GM19351 (cell line): Measurements from ENCODE around the gene SNX3.
"Not testable (repeated sequence)": the region's sequence is repeated elsewhere in the genome, so short reads cannot be mapped to it uniquely, and the experiment has no call there.

Experiments
- ATAC-seq: cut with Tn5 transposase; IDR thresholded peaks from one replicate; pipeline ENCODE4 v1.9.1; 2021; ENCODE audit warnings: mild to moderate bottlenecking, moderate library complexity; ENCODE audit not compliant: unreplicated experiment

Gene SNX3

DNA sequence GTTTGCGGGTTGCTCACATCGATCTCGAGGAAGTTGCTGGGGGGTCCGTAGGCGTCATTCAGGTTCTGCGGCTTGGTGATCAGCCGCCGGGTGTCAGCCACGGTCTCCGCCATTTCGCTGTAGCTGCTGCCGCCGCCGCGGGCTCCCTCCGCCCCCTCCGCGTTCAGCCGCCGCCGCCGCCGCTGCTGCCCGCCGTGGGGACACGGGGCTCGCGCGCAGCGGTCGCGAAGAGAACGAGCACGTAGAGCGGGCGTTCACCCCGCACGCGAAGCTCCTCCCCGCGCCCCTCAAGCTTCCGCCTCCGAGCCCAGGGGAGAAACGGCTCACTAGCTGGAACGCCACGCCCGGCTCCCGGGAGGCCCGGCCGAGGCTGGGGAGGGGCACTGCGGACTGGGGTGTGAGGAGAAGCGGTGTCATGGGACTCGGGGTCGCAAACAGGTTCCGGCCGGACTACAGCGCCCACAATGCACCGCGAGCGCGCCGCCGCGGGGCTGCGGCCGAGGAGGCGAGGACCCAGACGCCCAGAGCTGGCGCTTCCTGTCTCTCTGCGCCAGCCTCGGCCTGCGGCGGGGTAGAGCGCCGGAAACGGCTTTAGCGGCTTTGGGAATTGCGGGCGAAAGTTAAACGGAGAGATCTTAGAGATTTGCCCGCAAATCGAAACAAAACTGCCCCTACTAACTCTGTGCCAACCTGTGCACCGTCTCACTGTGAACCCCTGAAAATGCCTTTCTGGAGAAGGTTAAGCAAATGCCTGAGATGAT, at the start of gene SNX3:
Gene SNX3, minus strand, starts transcription at position 232 of the 761 bp plus-strand sequence. Its CDS starts 119 bp downstream, at position 113.
- ATAC-seq = peak; percentile 81

DNA sequence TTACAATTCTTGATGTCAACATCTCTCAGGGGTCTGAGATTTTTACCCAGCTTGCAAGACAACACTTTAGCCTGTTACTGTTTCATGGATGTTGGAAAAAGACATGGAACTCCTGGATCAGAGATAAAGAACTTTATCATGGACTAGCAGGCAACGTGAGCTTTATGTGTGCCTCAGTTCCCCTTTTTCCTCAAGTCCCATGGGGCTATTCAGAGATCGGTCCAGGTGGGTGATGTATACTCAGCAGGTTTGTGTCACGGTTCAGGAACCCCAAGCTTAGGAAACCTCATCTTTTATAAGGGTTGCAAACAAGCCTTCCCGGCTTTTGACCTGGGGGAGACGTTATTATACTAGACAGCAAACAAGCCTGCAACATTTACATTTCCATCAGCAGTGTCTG, 49.0 kb upstream of the SNX3 start:
- ATAC-seq = no peak

DNA sequence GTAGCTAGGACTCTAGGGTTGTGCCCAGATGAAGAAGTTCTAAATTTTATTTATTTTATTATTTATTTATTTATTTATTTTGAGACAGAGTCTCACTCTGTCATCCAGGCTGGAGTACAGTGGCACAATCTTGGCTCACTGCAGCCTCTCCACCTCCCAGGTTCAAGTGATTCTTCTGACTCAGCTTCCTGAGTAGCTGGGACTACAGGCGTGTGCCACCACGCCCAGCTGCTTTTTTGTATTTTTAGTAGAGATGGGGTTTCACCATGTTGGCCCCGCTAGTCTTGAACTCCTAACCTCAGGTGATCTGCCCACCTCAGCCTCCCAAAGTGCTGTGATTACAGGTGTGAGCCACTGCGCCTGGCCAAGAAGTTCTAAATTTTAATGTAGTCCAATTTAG, 47.8 kb upstream of the SNX3 start:
- ATAC-seq = not testable (repeated sequence)

DNA sequence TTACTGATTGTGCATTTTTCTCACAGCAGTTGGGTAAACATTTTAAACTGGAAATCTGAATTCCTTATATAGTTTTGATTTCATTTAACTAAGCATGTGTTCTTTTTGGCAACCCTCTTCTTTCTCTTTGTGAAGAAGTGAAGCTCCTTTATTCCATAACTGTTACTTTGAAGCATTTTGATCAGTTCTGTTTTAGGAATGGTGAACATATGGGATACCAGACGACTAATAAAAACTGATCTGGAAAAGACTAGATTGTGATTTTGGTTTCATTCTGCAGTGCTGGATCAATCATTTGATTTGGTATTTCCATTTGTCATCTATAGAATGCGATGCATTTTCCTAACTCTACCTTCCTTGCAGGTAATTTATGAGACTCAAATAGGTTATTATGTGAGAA, 43.8 kb upstream of the SNX3 start:
- ATAC-seq = no peak

DNA sequence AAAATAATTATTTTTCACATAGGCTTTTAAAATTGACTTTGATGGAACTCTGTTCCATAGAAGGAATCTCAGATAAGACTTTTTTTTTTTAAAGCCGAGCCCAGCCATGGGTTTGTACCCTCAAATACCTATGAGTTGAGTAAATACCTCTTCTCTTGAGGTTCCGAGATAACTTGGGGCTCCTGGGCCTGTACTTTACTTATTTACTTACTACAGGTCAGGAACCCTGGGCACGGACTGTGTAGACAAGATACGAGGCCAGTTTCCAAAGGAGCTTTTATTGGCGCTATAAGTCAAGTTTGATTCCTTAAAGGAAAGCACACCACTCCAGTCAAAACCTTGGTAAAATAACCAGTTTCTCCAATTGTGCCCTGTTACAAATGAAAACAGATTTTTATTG, 41.5 kb upstream of the SNX3 start:
- no peak for ATAC-seq

DNA sequence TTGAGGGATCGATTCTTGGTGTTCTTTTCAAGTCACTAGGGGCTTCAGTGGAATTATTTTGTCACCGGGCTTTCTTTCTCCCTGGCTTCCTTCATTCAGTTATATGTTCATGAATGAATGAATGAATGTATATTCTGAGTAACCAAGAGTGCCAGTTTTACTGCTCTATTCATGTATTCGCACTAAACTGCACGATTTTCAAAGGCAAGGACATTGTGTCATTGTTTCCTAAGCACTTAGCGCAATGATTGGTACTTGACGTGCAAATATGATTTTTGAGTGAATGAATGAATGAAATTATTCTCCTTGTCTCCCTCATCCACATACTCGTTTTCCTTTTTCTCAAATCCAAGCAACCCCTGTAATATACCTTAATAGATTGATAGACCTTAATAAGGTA, 34.8 kb upstream of the SNX3 start:
- ATAC-seq = no peak

DNA sequence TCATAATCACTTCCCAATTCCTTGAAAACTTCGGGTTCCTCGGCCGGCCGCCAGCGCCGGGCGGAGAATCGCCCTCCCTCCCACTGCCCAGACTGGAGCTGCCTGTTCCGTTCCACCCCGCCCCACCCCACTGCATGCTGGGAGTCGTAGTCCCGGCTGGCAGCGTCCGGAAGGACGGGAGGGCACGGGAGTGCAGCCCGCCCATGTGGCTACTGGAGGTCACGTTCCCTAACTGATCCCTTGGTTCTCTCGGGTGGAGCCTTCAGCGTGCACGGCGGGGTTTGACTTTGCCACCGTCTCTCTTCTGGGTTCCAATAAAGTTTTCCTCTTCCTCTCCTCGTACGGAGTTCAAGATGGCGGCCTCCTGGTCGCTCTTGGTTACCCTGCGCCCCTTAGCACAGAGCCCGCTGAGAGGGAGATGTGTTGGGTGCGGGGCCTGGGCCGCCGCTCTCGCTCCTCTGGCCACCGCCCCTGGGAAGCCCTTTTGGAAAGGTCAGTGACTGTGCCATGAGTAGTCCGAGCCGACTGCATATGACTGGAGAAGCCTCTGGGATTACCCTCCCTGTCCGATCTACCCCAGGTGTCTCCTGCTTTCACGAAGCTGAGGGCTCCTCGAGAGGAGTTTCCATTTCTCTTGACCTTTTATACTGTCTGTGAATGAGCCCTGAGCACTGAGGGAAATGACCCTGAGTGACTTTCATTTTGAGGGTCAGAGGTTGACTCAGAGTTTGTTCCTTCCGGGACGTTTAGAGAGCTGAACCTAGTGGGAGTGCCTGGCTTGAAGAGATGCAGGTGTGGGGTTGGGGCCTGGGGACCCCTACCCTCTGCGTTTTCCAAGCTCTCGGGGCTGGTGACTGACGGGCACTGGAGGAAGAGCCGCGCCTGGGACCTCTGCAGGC, 34.1 kb upstream of the SNX3 start, which contains the start of gene AFG1L:
Gene AFG1L, plus strand, starts transcription at position 328 of the 899 bp plus-strand sequence. Its CDS starts 26 bp downstream, at position 354.
- peak; percentile 80 for ATAC-seq

DNA sequence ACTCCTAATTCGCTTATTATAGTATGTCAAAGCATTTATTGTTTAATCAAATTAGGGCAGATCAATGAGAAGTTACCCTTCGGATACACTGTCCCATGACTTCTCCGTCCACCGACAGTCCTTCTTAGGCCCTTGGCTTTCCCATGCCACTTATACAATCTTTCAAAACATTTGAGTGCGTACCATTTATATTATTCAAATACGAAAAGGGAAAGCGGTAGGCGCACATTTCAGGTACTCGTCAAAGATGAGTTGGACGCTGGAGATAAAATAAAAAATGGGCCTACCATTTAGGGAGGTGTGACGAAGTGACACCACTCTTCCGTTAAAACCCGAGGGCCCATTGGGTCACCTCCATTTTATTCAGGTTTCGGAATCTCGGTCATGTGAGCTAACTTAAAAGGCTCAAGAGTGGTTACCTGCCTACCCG, 33.5 kb upstream of the SNX3 start:
- peak; percentile 21 for ATAC-seq

DNA sequence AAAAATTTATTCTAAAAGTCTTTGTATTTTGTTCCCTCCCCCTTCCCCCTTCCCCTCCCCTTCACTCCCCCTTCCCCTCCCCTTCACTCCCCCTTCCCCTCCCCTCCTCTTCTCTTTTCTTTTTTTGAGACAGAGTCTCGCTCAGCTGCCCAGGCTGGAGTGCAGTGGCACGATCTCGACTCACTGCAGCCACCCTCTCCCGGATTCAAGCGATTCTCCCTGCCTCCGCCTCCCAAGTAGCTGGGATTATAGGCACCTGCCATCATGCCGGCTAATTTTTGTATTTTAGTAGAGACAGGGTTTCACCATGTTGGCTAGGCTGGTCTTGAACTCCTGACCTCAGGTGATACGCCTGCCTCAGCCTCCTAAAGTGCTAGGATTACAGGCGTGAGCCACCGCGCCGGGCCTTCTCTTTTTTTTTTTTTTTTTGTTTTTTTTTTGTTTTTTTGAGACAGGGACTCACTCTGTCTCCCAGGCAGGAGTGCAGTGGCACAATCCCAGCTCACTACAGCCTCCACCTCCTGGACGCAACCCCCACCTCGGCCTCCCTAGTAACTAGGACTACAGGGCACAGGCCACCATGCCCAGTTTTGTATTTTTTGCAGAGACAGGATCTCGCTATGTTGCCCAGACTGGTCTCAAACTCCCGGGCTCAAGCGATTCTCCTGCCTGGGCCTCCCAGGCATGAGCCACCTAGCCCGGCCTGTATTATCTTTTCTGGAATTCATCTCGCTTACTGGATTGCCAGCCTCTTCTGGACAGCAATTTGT, 32.9 kb upstream of the SNX3 start:
- no peak for ATAC-seq

DNA sequence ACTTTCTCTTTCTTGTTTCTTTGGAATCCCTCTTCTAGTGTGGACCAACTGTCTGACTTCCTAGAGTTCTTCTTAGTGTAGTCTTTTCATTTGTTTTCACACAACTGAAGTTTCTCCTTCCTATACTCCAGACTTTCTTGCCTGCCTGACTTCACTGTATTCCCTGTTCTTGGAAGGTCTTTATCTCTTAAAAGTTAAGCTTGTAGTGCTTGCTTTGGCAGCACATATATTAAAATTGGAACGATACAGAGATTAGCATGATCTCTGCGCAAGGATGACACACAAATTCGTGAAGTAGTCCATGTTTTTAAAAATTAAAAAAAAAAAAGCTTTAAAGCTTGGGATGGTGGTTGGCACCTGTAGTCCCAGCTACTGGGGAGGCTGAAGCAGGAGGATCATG, 31.7 kb upstream of the SNX3 start:
- ATAC-seq = not testable (repeated sequence)

DNA sequence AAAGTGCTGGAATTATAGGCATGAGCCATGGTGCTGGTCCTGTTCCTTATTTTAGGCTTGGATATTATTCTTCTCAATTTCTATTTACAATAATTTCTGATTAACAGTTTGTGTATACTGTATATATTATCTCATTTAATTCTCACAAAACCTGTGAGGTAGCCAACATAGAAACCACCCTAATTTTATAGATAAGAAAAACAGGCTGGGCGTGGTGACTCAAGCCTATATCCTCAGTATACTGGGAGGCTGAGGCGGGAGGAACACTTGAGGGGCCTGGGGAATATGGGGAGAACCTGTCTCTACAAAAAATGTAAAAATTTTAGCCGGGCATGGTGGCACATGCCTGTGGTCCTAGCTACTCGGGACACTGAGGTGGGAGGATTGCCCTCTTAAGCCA, 30.3 kb upstream of the SNX3 start:
- ATAC-seq = no peak

DNA sequence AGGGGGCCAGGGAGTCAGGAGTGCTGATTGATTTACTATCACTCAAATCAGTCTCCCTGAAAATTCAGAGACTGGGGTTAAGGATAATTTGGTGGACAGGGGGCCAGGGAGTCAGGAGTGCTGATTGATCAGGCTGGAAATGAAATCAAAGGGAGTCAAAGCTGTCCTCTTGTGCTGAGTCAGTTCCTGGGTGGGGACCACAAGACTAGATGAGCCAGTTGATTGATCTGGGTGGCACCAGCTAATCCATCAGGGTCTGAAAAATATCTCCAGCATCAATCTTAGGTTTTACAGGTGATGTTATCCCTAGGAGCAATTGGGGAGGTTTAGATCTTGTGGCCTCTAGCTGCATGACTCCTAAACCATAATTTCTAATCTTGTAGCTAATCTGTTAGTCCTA, 27.9 kb upstream of the SNX3 start:
- no peak for ATAC-seq

DNA sequence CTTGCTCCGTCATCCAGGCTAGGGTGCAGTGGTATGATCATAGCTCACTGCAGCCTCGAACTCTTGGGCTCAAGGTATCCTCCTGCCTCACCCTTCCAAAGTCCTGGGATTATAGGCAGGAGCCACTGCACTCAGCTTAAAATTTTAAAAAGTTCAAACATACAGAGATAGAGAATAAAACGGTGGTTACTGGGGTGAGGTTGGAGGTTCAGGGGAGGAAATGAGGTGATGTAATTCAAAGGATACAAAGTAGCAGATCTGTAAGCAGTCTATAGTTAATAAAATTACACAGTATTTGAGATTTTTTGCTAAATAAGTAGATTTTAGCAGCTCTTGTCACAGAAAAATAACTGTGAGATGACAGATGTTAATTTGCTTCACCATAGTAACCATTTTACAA, 26.5 kb upstream of the SNX3 start:
- ATAC-seq = no peak

DNA sequence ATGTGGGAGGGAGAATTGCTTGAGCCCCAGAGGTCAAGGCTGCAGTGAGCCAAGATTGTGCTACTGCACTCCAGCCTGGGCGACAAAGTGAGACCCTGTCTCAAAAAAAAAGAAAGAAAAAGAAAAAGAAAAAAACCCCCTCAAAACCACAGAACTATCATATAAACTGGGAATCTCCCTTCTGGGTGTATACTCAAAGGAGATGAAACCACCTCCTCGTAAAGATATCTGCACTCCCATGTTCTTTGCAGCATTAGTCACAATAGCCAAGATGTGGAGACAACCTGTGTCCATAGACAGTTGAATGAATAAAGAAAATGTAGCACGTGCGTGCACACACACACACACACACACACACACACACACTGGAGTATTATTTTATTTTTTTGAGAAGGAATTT, 25.5 kb upstream of the SNX3 start:
- no peak for ATAC-seq

DNA sequence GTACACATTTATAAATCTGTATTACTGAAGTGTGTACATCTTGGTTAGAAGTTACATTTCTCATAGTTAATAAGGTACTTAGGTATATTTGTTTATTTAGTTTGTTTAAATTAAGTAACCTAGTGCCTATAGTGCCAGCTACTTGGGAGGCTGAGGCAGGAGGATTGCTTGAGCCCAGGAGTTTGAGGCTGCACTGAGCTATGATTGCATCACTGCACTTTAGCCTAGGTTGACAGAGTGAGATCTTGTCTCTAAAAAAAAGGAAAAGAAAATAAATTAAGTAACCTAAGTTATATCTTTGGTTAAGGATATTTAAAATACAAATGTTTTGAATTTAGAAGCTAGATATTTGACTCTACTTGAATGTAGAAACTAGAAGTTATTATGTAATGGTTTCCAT, 24.5 kb upstream of the SNX3 start:
- no peak for ATAC-seq

DNA sequence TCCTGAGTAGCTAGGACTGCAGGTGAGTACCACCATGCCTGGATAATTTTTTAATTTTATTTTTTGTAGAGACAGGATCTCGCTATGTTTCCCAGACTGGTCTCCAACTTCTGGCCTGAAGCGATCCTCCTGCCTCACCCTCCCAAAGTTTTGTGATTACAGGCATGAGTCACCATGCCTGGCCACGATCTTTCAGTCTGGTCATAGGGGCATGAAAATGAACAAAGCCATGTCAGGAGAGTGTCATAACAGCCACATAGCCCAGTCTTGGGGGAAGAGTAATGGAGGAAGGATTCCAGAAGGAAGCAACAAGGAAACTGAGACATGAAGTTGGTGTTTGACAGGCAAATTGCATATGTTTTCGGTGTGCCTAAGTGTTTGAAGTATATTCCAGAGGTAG, 17.0 kb upstream of the SNX3 start:
- ATAC-seq = no peak

DNA sequence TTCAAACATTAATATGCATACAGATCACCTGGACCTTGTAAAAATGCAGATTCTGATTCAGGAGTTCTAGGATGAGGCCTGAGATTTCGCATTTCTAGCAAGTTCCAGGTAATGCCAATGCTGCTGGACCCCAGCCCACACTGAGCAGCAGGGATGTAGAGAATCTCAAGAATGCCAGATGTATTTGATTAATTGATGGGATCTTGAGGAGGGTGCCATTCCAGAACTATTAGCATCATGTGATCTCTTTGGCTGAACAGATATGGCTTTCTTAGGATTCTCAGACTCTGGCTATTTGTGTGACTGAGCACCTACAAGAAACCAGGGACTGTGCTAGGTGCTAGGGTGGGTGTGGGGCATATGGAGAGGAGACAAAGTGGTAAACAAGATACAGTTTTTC, 16.5 kb upstream of the SNX3 start:
- ATAC-seq = no peak

DNA sequence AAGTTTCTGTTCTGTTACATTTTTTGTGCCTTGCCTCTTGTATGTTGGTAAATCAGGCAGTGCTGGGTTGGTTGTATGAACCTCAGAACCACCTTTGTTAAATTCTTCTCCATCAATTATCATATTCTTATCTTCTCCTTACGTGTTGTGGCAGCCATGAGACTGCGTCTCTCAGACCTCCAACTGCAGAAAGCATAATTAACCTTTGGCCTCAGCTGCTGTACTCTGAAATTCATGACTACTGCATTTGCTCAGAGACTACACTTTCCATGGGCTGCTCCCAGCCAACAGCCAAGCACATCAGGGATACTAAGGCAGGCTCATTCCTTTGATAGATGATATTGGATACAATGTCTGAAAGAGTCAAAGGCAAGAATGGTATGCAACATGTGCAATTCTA, 15.1 kb upstream of the SNX3 start:
- no peak for ATAC-seq

DNA sequence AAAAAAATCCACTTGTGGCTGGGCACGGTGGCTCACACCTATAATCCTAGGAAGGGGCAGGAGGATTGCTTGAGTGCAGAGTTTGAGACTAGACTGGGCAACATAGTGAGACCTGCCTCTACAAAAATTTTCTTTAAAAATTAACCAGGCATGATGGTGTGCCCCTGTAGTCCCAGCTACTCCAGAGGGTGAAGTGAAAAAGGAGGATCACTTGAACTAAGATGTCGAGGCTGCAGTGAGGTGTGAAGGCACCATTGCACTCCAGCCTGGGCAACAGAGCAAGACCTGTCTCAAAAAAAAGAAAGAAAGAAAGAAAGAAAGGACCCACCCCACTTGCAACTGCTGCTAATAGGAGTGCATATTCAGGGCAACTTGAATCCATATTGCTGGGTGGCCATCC, 13.7 kb upstream of the SNX3 start:
- ATAC-seq = no peak

DNA sequence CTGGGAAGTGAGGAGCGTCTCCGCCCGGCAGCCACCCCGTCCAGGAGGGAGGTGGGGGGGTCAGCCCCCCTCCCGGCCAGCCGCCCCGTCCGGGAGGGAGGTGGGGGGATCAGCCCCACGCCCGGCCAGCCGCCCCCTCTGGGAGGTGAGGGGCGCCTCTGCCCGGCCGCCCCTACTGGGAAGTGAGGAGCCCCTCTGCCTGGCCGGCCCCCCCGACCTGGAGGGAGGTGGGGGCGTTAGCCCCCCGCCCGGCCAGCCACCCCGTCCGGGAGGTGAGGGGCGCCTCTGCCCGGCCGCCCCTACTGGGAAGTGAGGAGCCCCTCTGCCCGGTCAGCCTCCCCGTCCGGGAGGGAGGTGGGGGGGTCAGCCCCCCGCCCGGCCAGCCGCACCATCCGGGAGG, 9.1 kb upstream of the SNX3 start:
- ATAC-seq = not testable (repeated sequence)

DNA sequence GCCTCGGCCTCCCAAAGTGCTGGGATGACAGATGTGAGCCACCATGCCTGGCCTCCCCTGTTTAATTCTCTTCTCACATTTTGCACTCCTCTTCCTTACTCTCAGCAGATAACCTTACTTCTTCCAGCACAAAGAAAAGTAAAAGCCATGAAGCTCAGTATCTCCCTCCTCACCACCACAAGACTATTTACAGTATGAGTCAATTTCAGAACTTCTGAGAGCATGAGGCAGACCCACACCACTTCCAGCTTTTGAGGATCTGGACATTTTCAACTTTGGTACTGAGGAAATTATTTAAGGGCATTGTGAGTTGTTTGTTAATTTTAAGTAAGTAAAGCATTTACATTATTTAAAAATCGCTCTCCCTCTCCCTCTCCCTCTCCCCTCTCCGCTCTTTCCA, 8.0 kb upstream of the SNX3 start:
- ATAC-seq = no peak
